HG03159 (cell line): ENCODE data around the gene FITM2.
"Not testable (repeated sequence)": the region's sequence is repeated elsewhere in the genome, so short reads cannot be mapped to it uniquely, and the experiment has no call there.

Source experiments
- ATAC-seq: cut with Tn5 transposase; IDR thresholded peaks from one replicate; pipeline ENCODE4 v1.9.1; 2021; ENCODE audit warnings: mild to moderate bottlenecking, moderate library complexity; ENCODE audit not compliant: unreplicated experiment

Gene FITM2

GRCh38 chr20:44310664-44311639, at the start of gene FITM2:
TSS of gene FITM2 (minus strand) at chr20:44311202. CDS start at chr20:44311148, 54 bp downstream.
- ATAC-seq = peak; percentile 90

- no peak for ATAC-seq
Observed at GRCh38 chr20:44360221-44360620, 49.2 kb upstream of the FITM2 start.

- ATAC-seq = no peak
Observed at GRCh38 chr20:44358776-44359175, 47.8 kb upstream of the FITM2 start.

- ATAC-seq = no peak
Observed at GRCh38 chr20:44357555-44358125, 46.6 kb upstream of the FITM2 start.

GRCh38 chr20:44357020-44357419, 46.0 kb upstream of the FITM2 start:
- ATAC-seq = no peak

- ATAC-seq = no peak
Observed at GRCh38 chr20:44356353-44356723, 45.3 kb upstream of the FITM2 start.

GRCh38 chr20:44355498-44356352, 44.7 kb upstream of the FITM2 start, which contains the start of gene HNF4A:
TSS of gene HNF4A (plus strand) at chr20:44355699. CDS start at chr20:44355805, 106 bp downstream.
- no peak for ATAC-seq

- ATAC-seq = no peak
Observed at GRCh38 chr20:44354979-44355497, 44.0 kb upstream of the FITM2 start.

- ATAC-seq = no peak
Observed at GRCh38 chr20:44350567-44350966, 39.6 kb upstream of the FITM2 start.

- no peak for ATAC-seq
Observed at GRCh38 chr20:44349349-44349748, 38.3 kb upstream of the FITM2 start.

- ATAC-seq = no peak
Observed at GRCh38 chr20:44348168-44348659, 37.2 kb upstream of the FITM2 start.

- ATAC-seq = not testable (repeated sequence)
Observed at GRCh38 chr20:44345941-44346340, 34.9 kb upstream of the FITM2 start.

- ATAC-seq = no peak
Observed at GRCh38 chr20:44345147-44345546, 34.1 kb upstream of the FITM2 start.

- no peak for ATAC-seq
Observed at GRCh38 chr20:44344723-44345122, 33.7 kb upstream of the FITM2 start.

GRCh38 chr20:44343162-44343675, 32.2 kb upstream of the FITM2 start:
- ATAC-seq = no peak

- ATAC-seq = no peak
Observed at GRCh38 chr20:44342248-44342647, 31.2 kb upstream of the FITM2 start.

GRCh38 chr20:44336725-44337380, 25.9 kb upstream of the FITM2 start, which contains the start of gene R3HDML:
TSS of gene R3HDML (plus strand) at chr20:44337043. CDS start at chr20:44337158, 115 bp downstream.
- no peak for ATAC-seq

GRCh38 chr20:44336086-44336485, 25.1 kb upstream of the FITM2 start:
- no peak for ATAC-seq

- no peak for ATAC-seq
Observed at GRCh38 chr20:44335675-44336074, 24.7 kb upstream of the FITM2 start.

GRCh38 chr20:44334709-44335108, 23.7 kb upstream of the FITM2 start:
- ATAC-seq = no peak
